RWPE2 (cell line): ENCODE results near the gene GTF2H4.
"Not testable (repeated sequence)": the region's sequence is repeated elsewhere in the genome, so short reads cannot be mapped to it uniquely, and the experiment has no call there.

Source experiments
- ATAC-seq: fragments of 200-7000 bp; cut with Tn5 transposase; 3 replicates; pipeline ENCODE4 v1.9.1; 2021; ENCODE audit warnings: low read depth
- DNase-seq: peaks from one replicate; pipeline ENCODE4 v3.0.0-alpha.2; 2020; ENCODE audit warnings: low spot score
- H3K27ac ChIP-seq: fragments of 450-650 bp; 2 replicates; pipeline ENCODE4 v1.5.1; 2017; ENCODE audit warnings: mild to moderate bottlenecking; ENCODE audit not compliant: poor library complexity, severe bottlenecking
- H3K27me3 ChIP-seq: fragments of 250-450 bp; sonication (Bioruptor Pico); 2 replicates; pipeline ENCODE4 v1.5.1; 2021; ENCODE audit warnings: mild to moderate bottlenecking, moderate library complexity; ENCODE audit not compliant: insufficient read depth, poor library complexity, severe bottlenecking
- H3K36me3 ChIP-seq: fragments of 250-450 bp; sonication (Bioruptor Pico); 2 replicates; pipeline ENCODE4 v1.5.1; 2020; ENCODE audit warnings: low read depth, mild to moderate bottlenecking, moderate library complexity
- H3K4me1 ChIP-seq: fragments of 250-450 bp; sonication (Bioruptor Pico); 2 replicates; pipeline ENCODE4 v1.5.1; 2021; ENCODE audit warnings: mild to moderate bottlenecking, moderate library complexity; ENCODE audit not compliant: insufficient read depth, poor library complexity, severe bottlenecking
- H3K4me3 ChIP-seq: fragments of 250-450 bp; sonication (Bioruptor Pico); 2 replicates; pipeline ENCODE4 v1.5.1; 2021; ENCODE audit warnings: mild to moderate bottlenecking, moderate library complexity; ENCODE audit not compliant: severe bottlenecking
- H3K9me3 ChIP-seq: fragments of 250-450 bp; sonication (Bioruptor Pico); 2 replicates; pipeline ENCODE4 v1.5.1; 2021; ENCODE audit warnings: mild to moderate bottlenecking, moderate library complexity; ENCODE audit not compliant: severe bottlenecking
- CTCF ChIP-seq: fragments of 450-650 bp; IDR thresholded peaks from one replicate; pipeline ENCODE4 v1.5.1; 2017; ENCODE audit warnings: mild to moderate bottlenecking, moderate library complexity; ENCODE audit not compliant: poor library complexity, severe bottlenecking

GTF2H4 gene

GRCh38 chr6:30902709-30903108 is 5.3 kb upstream of the GTF2H4 start:
- Histone ChIP-seq H3K4me3 (no peak overlapping the region), H3K9me3 (no peaks in the 10 kb centered on the region), H3K27me3 (no peaks in the 10 kb centered on the region), H3K27ac (no peak overlapping the region), H3K4me1 (no peaks in the 10 kb centered on the region), H3K36me3 (peaks cover 19% of the 10 kb centered on the region)
- no peak for ATAC-seq
- no peak for DNase-seq
- TF ChIP-seq CTCF: no peak

- TF ChIP-seq CTCF: no peak
- H3K27me3 ChIP-seq: no peaks in the 10 kb centered on the region
- no peaks in the 10 kb centered on the region for H3K4me1 ChIP-seq
- H3K27ac ChIP-seq: no peak overlapping the region
- no peak overlapping the region for H3K4me3 ChIP-seq
- peaks cover 14% of the 10 kb centered on the region for H3K36me3 ChIP-seq
- H3K9me3 ChIP-seq: no peaks in the 10 kb centered on the region
- DNase-seq (no peak), ATAC-seq (no peak)
Observed at GRCh38 chr6:30903236-30903635, 4.8 kb upstream of the GTF2H4 start.

GRCh38 chr6:30907290-30907757 is 683 bp upstream of the GTF2H4 start:
- not testable (repeated sequence) for ATAC-seq, DNase-seq, H3K9me3 ChIP-seq, H3K4me1 ChIP-seq, H3K27me3 ChIP-seq
- H3K27ac ChIP-seq: peak overlapping the region; percentile 2
- peaks cover 16% of the 10 kb centered on the region for H3K36me3 ChIP-seq
- peak overlapping the region; percentile 63 for H3K4me3 ChIP-seq

- ATAC-seq (no peak), DNase-seq (no peak)
- peak overlapping the region; percentile 40 for H3K27ac ChIP-seq
- H3K27me3 ChIP-seq: no peaks in the 10 kb centered on the region
- H3K4me1 ChIP-seq: peaks cover 2% of the 10 kb centered on the region
- peak overlapping the region; percentile 63 for H3K4me3 ChIP-seq
- H3K36me3 ChIP-seq: peaks cover 28% of the 10 kb centered on the region
- no peak for TF ChIP-seq CTCF
- H3K9me3 ChIP-seq: no peaks in the 10 kb centered on the region
Observed at GRCh38 chr6:30908700-30909099, 693 bp downstream of the GTF2H4 start.

- not testable (repeated sequence) for H3K27ac ChIP-seq, H3K9me3 ChIP-seq, H3K27me3 ChIP-seq, DNase-seq, ATAC-seq, H3K4me3 ChIP-seq
- H3K4me1 ChIP-seq: peaks cover 11% of the 10 kb centered on the region
- H3K36me3 ChIP-seq: peaks cover 29% of the 10 kb centered on the region
Observed at GRCh38 chr6:30910473-30910872, 2.5 kb downstream of the GTF2H4 start.

GRCh38 chr6:30912746-30913520 is 4.9 kb downstream of the GTF2H4 start:
- Histone ChIP-seq H3K4me3 (no peak overlapping the region), H3K4me1 (peaks cover 11% of the 10 kb centered on the region), H3K9me3 (no peaks in the 10 kb centered on the region), H3K36me3 (peaks cover 41% of the 10 kb centered on the region), H3K27ac (peak overlapping the region; percentile 66), H3K27me3 (no peaks in the 10 kb centered on the region)
- no peak for TF ChIP-seq CTCF
- no peak for DNase-seq
- ATAC-seq: no peak
